ENCODE results near the gene ZNF488. TPM values are rescaled to one million over a fixed set of nuclear protein-coding genes. Genes with fewer than 3 reads are reported as not detected.

The ZNF488 gene
- total RNA-seq, 1 donor from 2014 or later: 1.8 TPM

DNA sequence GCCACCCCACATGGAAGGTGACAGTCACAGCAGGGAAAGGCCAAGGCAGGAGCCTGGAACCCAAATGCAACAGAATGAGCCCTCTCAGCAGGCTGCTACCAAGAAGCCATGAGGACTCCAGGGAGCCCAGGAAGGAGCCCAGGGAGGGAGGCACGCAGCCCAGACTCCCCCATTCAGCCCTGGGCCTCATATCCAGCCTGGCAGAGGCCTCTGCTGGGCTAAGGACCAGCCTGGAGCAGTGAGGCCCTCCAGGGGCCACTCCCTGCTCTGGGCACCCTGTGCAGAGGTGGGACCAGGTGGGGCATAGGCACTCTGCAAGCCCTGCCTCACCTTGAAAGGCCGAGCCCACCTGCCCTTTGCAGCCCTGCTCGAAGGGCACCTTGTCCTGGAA is 25.8 kb upstream of the ZNF488 start:
- DNase-seq (ENCODE audit: low spot score): no peak

DNA sequence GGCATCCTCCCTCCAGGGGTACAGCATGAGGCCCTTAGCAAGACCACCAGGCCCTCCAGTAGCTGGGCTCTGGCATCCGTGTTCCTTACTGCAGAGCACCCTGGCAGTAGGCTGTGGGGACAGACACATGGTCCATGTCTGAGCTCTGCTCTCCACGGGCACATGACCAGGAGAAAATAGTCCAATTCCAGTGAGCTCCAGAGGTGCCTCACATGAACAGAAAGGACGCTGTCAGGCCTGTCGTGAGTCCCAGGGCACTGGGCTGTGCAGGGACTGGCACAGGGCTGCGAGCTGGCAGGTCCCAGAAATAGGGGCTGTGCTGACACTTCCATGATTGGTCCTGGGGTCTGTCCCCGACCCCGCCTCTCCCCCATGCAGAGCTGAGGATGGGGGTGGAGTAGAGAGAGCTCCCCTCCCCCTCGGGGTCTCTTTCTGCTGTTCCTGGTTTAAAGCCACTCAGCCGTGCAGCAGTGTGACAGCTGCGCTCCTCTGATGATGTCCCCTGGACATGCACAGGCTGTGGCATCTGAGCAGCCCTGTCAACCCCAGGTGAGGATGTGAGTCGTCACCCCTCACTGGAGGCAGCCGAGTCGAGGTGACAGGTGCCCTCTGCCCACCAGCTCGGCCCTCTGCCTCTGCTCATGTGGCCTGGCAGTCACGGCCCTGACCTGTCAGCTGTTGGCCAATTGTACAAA is 25.2 kb upstream of the ZNF488 start:
- no peak for DNase-seq (ENCODE audit: low spot score)

DNA sequence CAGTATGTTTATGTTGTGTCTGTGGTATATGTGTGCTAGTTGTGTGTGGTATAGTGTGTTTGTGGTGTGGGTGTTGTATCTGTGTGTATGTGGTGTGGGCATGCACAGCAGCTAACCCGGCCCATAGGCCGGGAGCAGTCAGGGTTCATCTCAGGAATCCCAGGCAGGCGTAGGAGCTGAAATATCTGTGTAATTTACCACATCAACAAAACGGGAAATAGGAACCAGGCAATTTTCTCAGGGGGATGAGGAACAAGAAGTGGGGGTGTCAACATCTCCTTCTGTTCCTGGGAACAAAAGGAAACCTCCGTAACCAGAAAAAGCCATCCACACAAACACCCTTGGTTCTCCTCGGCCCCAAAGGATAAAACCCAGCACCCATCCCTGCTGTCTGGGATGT is 24.5 kb upstream of the ZNF488 start:
- DNase-seq (ENCODE audit: low spot score): no peak

DNA sequence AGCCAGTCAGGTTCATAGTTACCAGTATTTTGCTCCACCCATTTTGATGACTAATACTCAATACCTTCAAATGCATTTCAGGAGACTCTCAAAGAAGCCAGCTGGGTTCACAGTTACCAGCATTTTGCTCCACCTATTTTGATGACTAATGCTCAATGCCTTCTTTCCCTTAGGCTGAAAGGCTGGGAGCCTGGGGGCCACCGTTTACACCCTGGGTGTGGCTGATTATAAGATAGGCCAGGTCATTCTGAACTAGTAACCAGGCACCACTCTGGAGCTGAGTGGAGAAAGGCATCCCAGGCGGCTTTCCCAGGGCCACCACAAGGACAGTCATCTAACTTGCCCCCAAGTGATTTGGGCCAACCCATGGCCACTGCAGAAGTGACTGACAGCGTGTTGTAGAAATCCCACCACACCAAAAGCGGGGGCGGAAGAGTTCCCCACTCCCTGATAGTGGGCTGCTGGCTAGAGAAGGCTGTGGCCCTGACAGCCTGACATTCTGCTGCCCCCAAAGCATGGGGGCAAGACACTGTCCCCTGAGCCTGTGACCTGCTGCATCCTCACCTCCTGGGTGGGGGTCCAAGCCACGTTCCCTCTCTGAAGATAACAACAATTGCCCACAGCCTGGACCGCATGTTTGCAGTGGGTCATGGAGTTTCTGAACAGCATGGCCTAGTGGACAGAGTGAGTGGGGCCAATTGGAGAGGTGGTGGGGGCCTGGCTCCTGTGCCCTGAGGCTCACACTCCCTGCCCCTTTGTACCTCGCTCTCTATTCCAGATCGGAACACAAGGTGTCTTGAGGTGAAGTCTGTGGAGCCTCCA is 23.0 kb upstream of the ZNF488 start:
- DNase-seq (ENCODE audit: low spot score): peak; percentile 78

DNA sequence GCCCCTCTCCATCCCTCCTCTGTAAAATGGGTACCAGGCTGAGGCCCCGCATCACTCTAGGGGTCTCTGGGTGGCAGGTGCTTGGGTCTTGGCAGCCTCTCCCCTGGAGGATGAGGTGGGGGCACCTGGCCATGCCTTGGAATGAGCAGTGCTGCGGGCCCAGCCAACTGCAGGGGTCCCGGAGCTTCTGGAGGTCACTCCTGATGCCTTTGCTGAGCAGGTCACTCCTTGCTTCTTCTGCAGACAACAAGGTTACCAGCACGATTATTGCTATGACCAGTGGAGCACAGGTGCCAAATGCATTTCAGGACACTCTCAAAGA is 22.4 kb upstream of the ZNF488 start:
- no peak for DNase-seq (ENCODE audit: low spot score)

DNA sequence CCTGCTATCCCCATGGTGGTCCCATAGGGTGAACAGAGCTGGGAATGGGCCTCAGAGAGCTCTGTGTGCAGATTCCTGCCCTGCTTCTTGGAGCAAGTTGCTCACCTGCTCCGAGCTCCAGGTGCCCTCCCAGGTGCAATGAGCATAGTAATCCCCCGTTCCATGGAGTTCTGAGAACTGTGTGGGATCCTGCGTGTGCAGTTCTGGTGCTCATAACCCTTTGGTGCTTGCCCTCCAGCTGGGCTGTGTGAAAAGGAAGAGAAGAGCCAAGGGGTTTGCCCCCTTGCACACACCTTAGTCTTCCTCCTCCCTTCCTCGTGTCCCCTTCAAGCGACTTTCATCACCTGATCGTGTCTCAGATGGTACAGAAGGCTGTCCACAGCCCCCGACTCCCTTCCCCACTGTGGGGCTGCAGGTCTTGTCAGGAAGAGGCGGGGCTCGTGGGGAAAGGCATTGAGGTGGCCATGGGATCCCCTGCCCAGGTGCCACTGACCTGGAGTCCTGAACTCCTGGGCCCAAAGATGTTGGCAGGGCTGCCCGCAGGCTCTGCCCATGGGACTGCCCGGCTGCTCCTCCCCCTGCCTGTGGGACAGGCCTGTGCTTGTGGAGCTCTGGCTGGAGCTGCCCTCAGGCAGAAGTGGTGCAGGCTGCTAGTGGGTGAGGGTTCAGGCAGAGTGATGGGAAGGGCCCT is 21.9 kb upstream of the ZNF488 start:
- DNase-seq (ENCODE audit: low spot score): no peak

DNA sequence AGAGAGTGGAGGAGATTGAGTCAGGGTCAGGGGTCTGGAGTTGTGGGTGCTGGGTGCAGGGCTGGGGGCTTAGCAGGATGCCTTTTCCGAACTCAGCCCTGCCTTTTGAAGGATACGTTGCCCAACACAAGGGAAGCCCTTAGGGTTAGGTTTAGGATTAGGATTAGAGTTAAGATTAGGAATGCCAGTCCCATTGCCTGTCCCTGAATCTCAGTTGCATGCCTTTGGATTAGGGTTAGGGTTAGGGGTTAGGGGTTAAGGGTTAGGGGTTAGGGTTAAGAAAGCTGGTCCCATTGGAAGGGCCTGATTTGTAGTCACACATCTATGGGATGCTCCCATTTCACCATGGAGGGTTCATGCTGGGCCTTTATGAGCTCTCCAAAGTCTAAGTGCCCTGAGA is 20.8 kb upstream of the ZNF488 start:
- DNase-seq (ENCODE audit: low spot score): no peak

DNA sequence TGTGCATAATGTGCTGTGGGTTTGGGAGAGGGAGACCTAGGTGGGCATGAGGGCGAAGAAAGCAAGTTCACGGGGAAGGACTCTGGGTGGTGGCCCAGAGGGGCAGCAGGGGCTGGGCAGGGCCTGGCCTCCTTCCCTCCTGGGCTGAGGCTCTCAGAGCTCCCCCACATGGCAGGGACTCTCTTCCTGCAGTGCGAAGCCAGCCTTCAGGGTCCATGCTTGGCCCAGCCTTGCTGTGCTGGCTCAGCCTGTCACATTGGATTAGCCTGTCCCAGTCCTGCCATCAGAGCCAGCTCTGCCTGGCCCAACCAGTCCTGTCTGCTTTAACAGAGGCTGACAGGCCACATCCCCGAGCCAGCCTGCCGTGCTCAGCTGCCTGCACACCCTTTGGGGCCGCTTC is 20.4 kb upstream of the ZNF488 start:
- DNase-seq (ENCODE audit: low spot score): no peak

DNA sequence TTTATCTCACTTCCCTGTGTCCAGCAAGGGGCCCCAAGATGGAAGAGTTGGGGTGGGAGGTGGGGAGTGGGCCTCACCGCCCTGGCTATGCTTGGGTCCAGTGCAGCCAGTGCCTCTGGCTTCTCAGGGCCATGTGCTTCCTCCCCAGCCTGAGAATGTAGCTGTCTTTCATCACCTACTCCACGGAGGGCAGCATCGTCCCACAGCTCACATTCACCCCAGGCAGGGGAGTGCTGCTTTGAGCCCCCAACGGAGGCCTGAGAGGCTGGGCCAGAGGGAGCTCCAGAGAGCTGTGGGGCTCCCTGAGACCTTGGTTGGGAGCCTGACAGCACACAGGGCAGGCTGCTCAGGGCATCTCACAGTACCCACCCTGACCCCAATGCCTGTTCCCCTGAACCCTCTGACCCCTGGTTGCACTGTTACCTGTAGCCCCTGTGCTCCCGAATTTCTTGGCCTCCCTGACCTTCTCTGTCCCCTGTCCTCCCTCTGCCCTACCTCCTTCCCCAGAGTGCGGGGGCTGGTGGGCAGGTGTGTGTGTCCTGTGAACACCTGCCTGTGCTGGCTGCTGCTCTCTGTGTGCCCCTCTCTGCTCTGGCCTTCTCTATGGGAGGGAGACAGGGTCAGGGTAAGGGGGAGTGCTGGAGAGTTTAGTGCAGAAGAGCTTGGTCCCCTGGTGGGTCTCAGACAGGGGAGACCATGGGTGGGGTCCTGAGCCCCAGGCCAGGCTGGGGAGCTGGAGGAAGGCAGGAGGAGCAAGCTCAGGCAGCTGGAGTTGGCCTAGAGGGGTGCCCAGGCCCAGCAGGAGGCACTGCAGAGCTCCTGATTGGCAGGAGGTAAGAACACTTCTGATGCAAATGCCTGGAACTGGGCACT is 19.6 kb upstream of the ZNF488 start:
- no peak for DNase-seq (ENCODE audit: low spot score)

DNA sequence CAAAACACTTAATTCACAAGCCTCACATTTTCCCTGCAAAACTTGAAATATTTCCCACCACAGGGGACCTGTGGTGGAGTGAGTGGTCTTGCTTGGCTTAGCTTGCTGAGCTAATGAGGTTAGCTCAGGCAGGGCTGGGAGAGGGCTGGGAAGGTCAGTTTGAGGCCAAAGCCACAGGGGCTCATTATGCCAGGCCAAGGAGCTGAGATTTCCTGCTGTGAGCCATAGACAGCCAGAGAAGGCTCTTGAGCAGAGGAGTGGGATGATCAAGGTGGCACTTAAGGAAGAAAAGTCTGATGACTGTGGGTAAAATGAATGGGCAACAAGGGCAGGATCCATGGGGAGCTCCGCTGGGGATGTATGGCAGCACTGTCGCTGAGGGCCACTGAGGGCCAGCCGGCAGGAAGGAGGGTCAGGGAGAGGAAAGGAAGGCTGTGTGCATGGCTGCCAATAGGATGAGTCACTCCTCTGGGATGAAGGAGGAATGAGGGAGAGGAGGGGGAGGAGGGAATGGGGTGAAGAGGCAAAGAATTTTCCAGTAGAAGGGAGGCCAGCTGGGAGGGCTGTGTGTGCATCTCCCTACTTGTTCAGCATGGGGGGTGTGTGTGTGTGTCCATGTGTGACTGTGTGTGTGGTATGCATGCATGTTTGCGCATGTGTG is 18.7 kb upstream of the ZNF488 start:
- peak; percentile 86 for DNase-seq (ENCODE audit: low spot score)

DNA sequence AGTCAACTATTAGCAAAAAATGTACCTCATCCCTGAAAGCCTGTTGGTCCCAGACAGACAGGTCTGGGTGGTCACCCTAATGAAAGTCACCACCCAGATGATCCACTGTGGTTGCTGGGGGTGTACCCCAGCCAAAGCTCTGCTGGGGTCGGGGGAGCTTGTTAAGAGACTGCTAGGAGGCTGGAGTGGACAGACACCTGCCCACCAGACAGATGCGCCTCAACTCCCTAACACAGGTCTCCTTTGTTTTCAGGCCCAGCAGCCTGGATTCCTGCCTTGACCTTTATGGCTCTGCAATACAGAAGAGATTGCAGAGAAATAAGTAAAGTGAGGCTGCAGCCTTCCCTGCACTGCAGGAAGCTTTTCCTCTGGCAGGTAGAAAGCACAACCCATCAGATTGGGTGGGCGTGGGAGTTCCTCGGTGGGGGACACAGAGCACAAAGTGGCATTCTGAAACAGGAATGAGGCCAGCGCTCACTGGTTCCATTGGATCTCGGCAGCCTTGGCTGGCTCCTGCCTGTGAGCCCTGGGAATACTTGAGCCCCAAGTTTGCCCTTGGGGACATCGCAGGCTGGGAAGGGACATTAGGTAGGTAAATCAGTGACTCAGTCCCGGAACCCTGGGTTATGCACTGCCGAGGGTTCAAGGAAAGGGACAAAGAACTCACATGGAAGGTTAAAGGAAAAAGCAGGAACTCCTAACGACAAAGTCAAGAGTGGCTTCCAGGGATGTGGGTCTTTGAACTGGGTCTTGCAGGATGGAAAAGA is 18.0 kb upstream of the ZNF488 start:
- no peak for DNase-seq (ENCODE audit: low spot score)

DNA sequence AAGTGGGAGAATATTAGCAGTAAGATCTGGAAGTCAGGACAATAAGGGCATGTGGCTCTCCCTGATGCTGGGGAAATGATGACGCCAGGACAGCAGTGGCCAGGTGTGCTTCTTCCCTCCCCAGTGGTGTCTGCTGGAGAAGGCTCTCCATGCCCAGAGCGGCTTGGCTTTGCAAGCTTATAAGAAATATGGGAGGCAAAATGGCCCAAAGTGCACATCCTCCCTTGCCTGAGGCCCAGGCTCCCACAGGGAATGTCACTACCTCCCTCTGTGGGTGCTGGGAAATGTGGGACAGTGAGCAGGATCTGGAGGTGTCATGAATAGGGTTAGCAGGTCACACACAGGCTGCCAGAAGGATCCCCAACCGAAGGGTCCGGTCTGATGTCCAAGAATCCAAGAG is 17.1 kb upstream of the ZNF488 start:
- no peak for DNase-seq (ENCODE audit: low spot score)

DNA sequence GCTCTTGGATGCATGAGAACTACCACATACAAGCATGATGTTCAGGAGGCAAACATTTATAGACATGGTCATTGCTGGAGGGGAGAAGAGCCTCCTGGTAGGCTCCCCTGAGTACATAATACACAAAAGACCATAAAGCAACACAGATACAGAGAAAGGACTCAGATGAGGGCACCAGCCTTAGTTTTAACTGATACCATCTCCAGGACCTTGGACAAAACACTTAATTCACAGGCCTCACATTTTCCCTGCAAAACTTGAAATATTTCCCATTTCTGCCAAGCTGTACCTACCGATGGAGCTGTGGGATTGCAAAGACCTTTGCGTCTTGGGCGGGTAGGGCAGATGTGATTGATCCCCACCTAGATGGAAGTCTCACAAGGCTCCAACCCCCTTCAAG is 16.7 kb upstream of the ZNF488 start:
- no peak for DNase-seq (ENCODE audit: low spot score)

DNA sequence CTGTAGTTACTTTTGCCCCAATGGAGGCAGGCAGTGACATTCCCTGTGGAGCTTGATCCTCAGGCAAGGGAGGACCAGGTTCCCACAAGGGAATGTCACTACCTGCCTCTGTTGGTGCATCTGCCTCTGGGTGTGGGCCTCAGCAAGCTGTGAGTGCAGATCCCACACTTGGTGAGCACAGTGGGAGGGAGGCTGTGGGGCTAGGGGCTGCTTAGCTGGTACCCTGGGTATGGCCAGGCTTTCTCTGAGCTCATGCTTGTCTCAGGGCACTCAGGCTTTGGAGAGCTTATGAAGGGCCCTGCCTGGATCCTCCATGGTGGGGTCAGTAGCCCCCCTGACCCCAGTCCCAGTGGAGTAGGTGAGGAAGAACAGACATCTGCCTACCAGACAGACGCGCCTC is 16.2 kb upstream of the ZNF488 start:
- DNase-seq (ENCODE audit: low spot score): no peak

DNA sequence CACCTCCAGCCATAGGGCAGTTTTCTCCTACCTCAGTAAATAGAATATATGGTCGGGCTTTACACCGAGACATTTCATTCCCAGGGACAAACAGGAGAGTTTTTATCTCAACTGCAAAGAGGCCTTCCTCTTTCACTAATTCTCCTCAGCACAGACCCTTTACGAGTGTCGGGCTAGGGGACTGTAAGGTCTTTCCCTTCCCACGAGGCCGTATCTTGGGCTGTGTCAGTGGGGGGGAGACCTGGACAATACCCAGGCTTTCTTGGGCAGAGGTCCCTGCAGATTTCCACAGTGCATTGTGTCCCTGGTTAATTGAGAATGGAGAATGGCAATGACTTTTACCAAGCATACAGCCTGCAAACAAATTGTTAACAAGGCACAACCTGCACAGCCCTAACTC is 13.2 kb upstream of the ZNF488 start:
- DNase-seq (ENCODE audit: low spot score): no peak

DNA sequence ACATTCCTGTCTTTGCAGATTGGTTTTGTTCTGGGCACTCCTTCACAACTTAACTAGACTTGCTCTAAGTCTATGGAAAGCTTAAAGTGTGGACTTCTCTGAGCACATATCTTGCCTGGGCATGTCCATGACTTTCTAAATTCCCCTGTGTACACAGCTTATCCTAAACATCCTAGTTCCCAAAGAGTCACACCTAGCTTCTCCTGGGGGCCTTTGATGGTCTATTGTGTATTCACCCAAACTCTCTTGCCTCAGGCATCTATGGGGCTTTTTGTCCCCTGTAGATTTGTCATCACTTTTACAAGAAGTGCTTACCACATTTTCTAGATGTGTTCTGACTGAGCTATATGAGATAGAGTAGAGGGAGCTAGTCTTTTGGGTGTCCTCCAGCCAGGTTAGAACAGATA is 12.2 kb upstream of the ZNF488 start:
- no peak for DNase-seq (ENCODE audit: low spot score)

DNA sequence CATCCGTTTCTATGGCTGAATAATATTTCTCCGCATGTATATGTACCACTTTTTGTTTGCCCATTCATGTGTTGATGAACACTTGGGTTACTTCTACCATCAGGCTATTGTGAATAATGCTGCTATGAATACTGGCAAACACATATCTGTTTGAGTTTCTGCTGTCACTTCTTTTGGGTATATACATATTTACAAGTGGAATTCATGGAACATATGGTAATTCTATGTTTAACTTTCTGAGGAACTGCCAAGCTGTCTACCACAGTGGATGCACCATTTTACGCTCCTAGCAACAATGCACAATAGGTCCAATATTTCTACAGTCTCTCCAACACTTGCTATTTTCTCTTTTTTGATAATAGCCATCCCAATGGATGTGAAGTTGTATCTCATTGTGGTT is 5.5 kb upstream of the ZNF488 start:
- DNase-seq (ENCODE audit: low spot score): no peak

DNA sequence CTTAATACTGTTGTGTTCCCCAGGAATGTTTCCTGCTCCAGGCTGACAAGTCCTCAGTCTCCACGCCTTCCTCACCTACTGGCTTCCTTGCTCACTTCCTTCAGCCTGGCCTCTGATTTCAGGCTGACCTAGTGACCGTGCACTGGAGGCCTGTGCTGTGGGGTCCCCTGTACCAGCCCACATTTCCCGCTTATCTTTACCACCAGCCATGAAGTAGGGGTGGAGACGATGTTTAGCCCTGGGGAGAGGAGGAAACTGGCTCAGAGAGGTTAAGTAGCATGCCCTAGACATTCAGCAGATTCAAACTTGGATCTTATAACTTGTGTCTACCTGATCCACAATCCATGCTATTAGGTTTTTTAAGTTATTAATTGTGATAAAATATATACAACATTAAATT is 4.8 kb upstream of the ZNF488 start:
- no peak for DNase-seq (ENCODE audit: low spot score)

DNA sequence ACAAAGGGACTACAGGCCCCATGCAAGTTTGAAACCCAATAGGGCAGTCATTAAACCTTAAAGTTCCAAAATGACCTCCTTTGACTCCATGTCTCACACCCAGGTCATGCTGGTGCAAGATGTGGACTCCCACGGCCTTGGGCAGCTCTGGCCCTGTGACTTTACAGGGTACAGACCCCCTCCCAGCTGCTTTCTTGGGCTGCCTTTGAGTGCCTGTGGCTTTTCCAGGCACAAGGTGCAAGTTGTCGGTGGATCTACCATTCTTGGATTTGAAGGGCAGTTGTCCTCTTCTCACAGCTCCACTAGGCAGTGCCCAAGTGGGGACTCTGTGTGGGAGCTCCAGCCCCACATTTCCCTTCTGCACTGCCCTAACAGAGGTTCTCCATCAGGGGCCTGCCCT is 2.0 kb upstream of the ZNF488 start:
- peak; percentile 8 for DNase-seq (ENCODE audit: low spot score)

DNA sequence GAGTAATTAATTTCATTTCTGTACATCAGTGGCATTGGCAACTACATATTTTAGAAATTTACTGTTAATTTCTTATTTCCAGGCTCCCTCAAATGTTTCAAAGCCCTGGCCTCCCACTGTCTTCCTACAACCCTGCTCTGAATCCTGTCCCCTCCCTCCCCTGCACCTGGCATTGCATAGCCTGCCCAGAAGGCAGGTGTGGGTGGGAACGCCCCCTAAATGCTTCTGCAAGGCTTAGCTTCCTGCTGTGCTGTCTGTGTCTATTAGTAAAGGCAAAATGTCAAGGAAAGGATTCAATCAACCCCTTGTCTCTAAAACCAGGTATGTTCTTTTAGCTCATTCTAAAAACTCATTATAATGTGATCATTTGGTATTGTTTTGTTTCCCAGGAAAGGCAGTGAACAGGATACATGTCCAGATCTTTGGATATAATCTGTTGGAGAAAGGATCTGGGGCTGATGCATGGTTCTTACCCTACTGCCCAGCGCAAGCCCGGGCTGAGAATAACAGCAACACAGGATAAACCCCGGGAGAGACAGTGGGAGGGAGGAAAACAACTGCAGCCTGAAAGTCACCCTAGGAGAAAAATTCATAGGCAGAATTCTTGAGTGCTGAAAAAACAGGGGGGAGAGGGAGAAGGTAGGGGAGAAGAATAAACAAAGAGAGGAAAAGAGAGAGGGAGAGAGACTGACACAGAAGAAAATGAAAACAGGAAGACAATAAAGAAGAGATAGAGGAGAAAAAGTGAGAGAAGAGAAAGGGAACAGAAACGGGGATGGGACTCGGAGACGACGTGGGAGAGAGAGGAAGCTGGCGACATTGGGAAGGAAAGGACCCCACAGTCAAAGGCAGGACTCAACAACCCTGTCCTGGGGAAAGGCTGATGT is 589 bp downstream of the ZNF488 start:
- DNase-seq (ENCODE audit: low spot score): peak; percentile 8
